NCI-H2196 treated with DMSO at 0.1 percent for 48 hours (cell line): ENCODE measurements around the gene MAP3K5.

ENCODE experiments used
- DNase-seq: peaks from one replicate; lab custom pipeline; 2025; ENCODE audit not compliant: unreplicated experiment; lab: John Stamatoyannopoulos, UW

MAP3K5 gene

GRCh38 chr6:136655239-136656014, 136.8 kb downstream of the MAP3K5 start:
- DNase-seq = no peak

- no peak for DNase-seq
These were observed 138.2 kb downstream of the MAP3K5 start for GRCh38 chr6:136654086-136654485.

GRCh38 chr6:136652656-136653055, 139.6 kb downstream of the MAP3K5 start:
- no peak for DNase-seq

- no peak for DNase-seq
These were observed 140.3 kb downstream of the MAP3K5 start for GRCh38 chr6:136651982-136652381.

GRCh38 chr6:136647363-136647852, 144.9 kb downstream of the MAP3K5 start:
- no peak for DNase-seq

GRCh38 chr6:136646377-136646776, 145.9 kb downstream of the MAP3K5 start:
- no peak for DNase-seq

GRCh38 chr6:136644597-136644952, 147.7 kb downstream of the MAP3K5 start:
- no peak for DNase-seq

GRCh38 chr6:136643850-136644596, 148.3 kb downstream of the MAP3K5 start:
- peak; percentile 82 for DNase-seq

GRCh38 chr6:136641873-136642465, 150.3 kb downstream of the MAP3K5 start:
- no peak for DNase-seq

GRCh38 chr6:136641166-136641565, 151.1 kb downstream of the MAP3K5 start:
- DNase-seq = no peak

- no peak for DNase-seq
These were observed 152.0 kb downstream of the MAP3K5 start for GRCh38 chr6:136640132-136640915.

- no peak for DNase-seq
These were observed 152.6 kb downstream of the MAP3K5 start for GRCh38 chr6:136639702-136640101.

GRCh38 chr6:136635615-136636014, 156.7 kb downstream of the MAP3K5 start:
- DNase-seq = no peak

GRCh38 chr6:136633355-136633754, 158.9 kb downstream of the MAP3K5 start:
- DNase-seq = no peak

GRCh38 chr6:136628996-136629395, 163.3 kb downstream of the MAP3K5 start:
- DNase-seq = no peak

- DNase-seq = no peak
These were observed 165.1 kb downstream of the MAP3K5 start for GRCh38 chr6:136627191-136627590.

GRCh38 chr6:136625293-136625692, 167.0 kb downstream of the MAP3K5 start:
- DNase-seq = no peak

- DNase-seq = no peak
These were observed 167.9 kb downstream of the MAP3K5 start for GRCh38 chr6:136624347-136624746.

- no peak for DNase-seq
These were observed 174.2 kb downstream of the MAP3K5 start for GRCh38 chr6:136618086-136618485.

- no peak for DNase-seq
These were observed 175.8 kb downstream of the MAP3K5 start for GRCh38 chr6:136616527-136616926.

- no peak for DNase-seq
These were observed 177.3 kb downstream of the MAP3K5 start for GRCh38 chr6:136614994-136615393.
